WTC11 (cell line): ENCODE results near the gene SPATA3. TPM values are rescaled to one million over a fixed set of nuclear protein-coding genes. Genes with fewer than 3 reads are reported as not detected.

Experiments used
- ATAC-seq: fragments of 200-7000 bp; cut with Tn5 transposase; 2 replicates; pipeline ENCODE4 v1.10.0; 2021; ENCODE audit warnings: mild to moderate bottlenecking, moderate library complexity
- CTCF ChIA-PET: fragments of 300-600 bp; sonication (Branson Sonifier 250); formaldehyde crosslinking; loops from one replicate; lab custom pipeline; 2021; ENCODE audit warnings: antibody characterized with exemption; lab: Charles Lee
- POLR2A ChIA-PET: fragments of 350-600 bp; sonication (Branson Sonifier 250); formaldehyde crosslinking; loops from one replicate; lab custom pipeline; 2021; ENCODE audit warnings: antibody characterized with exemption; lab: Charles Lee
- DNase-seq: peaks from one replicate; pipeline ENCODE4 v3.0.0; 2021; ENCODE audit warnings: low spot score
- H3K27ac Mint-ChIP-seq: 2 replicates; pipeline ENCODE4 v1.8.0; 2021; ENCODE audit warnings: mixed read lengths
- H3K27me3 Mint-ChIP-seq: 2 replicates; pipeline ENCODE4 v1.8.0; 2021; ENCODE audit warnings: low read depth, mild to moderate bottlenecking, moderate library complexity, mixed read lengths
- H3K36me3 Mint-ChIP-seq: 2 replicates; pipeline ENCODE4 v1.8.0; 2021; ENCODE audit warnings: mixed read lengths
- H3K4me1 Mint-ChIP-seq: 2 replicates; pipeline ENCODE4 v1.8.0; 2022; ENCODE audit warnings: mixed read lengths
- H3K4me3 Mint-ChIP-seq: 2 replicates; pipeline ENCODE4 v1.8.0; 2021; ENCODE audit warnings: mild to moderate bottlenecking, moderate library complexity, mixed read lengths
- H3K9me3 Mint-ChIP-seq: 2 replicates; pipeline ENCODE4 v1.8.0; 2021; ENCODE audit warnings: mixed read lengths
- CTCF ChIP-seq: fragments of 200-600 bp; IDR thresholded peaks from 2 replicates; pipeline ENCODE4 v1.8.0; 2022; ENCODE audit warnings: antibody characterized with exemption
- E2F4 ChIP-seq: sonication (generic); formaldehyde crosslinking; IDR thresholded peaks from 2 replicates; pipeline ENCODE4 v1.8.1; 2022; ENCODE audit warnings: low read depth, mild to moderate bottlenecking, moderate library complexity, missing genetic modification reagents, borderline replicate concordance
- GABPB1 ChIP-seq: sonication (generic); formaldehyde crosslinking; IDR thresholded peaks from 2 replicates; pipeline ENCODE4 v1.8.1; 2023; ENCODE audit warnings: mild to moderate bottlenecking, missing genetic modification reagents
- GTF2I ChIP-seq: fragments of 250-450 bp; sonication (Bioruptor Pico); conservative IDR thresholded peaks from 2 replicates; pipeline ENCODE4 v1.4.0; 2021; ENCODE audit warnings: mild to moderate bottlenecking
- IRF2 ChIP-seq: sonication (generic); formaldehyde crosslinking; IDR thresholded peaks from 2 replicates; pipeline ENCODE4 v1.8.0; 2022; ENCODE audit warnings: low read depth, missing genetic modification reagents, borderline replicate concordance
- MXD4 ChIP-seq: fragments of 250-450 bp; sonication (Bioruptor Pico); IDR thresholded peaks from 2 replicates; pipeline ENCODE4 v1.8.0; 2021; ENCODE audit warnings: mild to moderate bottlenecking, moderate library complexity, borderline replicate concordance
- SMAD3 ChIP-seq: sonication (generic); formaldehyde crosslinking; IDR thresholded peaks from 2 replicates; pipeline ENCODE4 v1.8.0; 2022; ENCODE audit warnings: missing genetic modification reagents, mild to moderate bottlenecking, borderline replicate concordance
- USF2 ChIP-seq: sonication (generic); formaldehyde crosslinking; IDR thresholded peaks from 2 replicates; pipeline ENCODE4 v1.8.1; 2023; ENCODE audit warnings: mild to moderate bottlenecking, missing genetic modification reagents, moderate library complexity
- ZNF281 ChIP-seq: sonication (generic); formaldehyde crosslinking; IDR thresholded peaks from 2 replicates; pipeline ENCODE4 v1.8.0; 2023; ENCODE audit warnings: mild to moderate bottlenecking, missing genetic modification reagents
- ZNF423 ChIP-seq: fragments of 250-450 bp; sonication (Bioruptor Pico); IDR thresholded peaks from 2 replicates; pipeline ENCODE4 v2.1.2; 2022; ENCODE audit warnings: mild to moderate bottlenecking, moderate library complexity
- total RNA-seq: library from RNA; stranded (reverse); gene quantifications from 3 replicates; pipeline ENCODE4 v1.2.3, GENCODE V29; 2021
- TF ChIP-seq, protein P1 (sequence below): sonication (generic); formaldehyde crosslinking; IDR thresholded peaks from 2 replicates; pipeline ENCODE4 v1.8.1; 2023; ENCODE audit warnings: mild to moderate bottlenecking, missing genetic modification reagents
- TF ChIP-seq, protein P2 (sequence below): sonication (generic); formaldehyde crosslinking; IDR thresholded peaks from 2 replicates; pipeline ENCODE4 v1.8.1; 2022; ENCODE audit warnings: mild to moderate bottlenecking, missing genetic modification reagents, moderate library complexity, borderline replicate concordance
- TF ChIP-seq, protein P3 (sequence below): fragments of 250-450 bp; sonication (Bioruptor Pico); IDR thresholded peaks from 2 replicates; pipeline ENCODE4 v1.9.0; 2021; ENCODE audit warnings: mild to moderate bottlenecking, borderline replicate concordance

The SPATA3 gene
- total RNA-seq, 1 experiment from 2014 or later = not detected

DNA sequence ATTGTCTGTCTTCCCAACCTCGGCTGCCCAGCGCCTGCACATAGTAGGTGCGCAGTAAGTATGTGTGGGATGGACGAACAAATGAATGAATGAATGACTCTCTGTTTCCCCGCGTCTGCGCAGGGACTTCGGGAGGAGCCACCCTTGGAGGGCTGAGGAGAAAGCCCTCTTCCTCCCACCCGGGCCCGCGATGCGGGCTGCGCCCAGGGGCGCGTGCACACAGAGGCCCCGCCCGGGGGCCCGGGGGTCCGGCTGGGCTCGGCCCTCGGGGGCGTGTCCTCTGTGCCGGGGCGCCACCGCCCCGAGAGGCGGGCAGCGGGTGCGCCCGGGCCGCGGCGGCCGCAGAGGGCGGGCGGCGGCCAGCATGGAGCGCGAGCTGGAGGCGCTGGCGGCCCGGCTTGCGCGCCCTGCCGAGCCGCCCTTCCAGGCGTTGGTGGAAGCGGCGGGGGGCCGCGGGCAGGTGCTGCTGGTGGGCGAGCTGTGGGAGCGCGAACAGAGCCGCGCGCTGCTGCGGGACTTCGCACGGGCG lies 41.3 kb downstream of the SPATA3 start, which contains the start of gene C2orf72 (continued):
- TF ChIP-seq USF2 (CRISPR knock-in tag) (0 out of 2 replicates have a peak, but pooled peaks have one; percentile 8), CTCF (no peak)
- TF ChIP-seq, protein P1, sequence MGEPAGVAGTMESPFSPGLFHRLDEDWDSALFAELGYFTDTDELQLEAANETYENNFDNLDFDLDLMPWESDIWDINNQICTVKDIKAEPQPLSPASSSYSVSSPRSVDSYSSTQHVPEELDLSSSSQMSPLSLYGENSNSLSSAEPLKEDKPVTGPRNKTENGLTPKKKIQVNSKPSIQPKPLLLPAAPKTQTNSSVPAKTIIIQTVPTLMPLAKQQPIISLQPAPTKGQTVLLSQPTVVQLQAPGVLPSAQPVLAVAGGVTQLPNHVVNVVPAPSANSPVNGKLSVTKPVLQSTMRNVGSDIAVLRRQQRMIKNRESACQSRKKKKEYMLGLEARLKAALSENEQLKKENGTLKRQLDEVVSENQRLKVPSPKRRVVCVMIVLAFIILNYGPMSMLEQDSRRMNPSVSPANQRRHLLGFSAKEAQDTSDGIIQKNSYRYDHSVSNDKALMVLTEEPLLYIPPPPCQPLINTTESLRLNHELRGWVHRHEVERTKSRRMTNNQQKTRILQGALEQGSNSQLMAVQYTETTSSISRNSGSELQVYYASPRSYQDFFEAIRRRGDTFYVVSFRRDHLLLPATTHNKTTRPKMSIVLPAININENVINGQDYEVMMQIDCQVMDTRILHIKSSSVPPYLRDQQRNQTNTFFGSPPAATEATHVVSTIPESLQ (CRISPR knock-in tag) = no peak

GRCh38 chr2:231037731-231038482 lies 42.0 kb downstream of the SPATA3 start:
- ATAC-seq = peak; percentile 59
- H3K27me3 Mint-ChIP-seq = peaks cover 77% of the 10 kb centered on the region
- peak overlapping the region; percentile 69 for H3K4me3 Mint-ChIP-seq
- no peak overlapping the region for H3K27ac Mint-ChIP-seq
- TF ChIP-seq E2F4 (CRISPR knock-in tag) (no peak), ZNF423 (CRISPR knock-in tag) (peak; percentile 57), GABPB1 (CRISPR knock-in tag) (peak; percentile 15; the same call in 1 of the 2 replicates)
- TF ChIP-seq, all 79 proteins: peak for 2
- ChIA-PET CTCF (interaction anchor here (1.0 to 3.7 kb wide), 3 partner anchors 15 to 176 kb away, joined by 3 to 23 read pairs (median 5); no protein-coding TSS in a partner anchor), POLR2A (no interaction called here)
- peak; percentile 35 for DNase-seq
- no peaks in the 10 kb centered on the region for H3K36me3 Mint-ChIP-seq
- H3K4me1 Mint-ChIP-seq = peaks cover 11% of the 10 kb centered on the region
- no peaks in the 10 kb centered on the region for H3K9me3 Mint-ChIP-seq

DNA sequence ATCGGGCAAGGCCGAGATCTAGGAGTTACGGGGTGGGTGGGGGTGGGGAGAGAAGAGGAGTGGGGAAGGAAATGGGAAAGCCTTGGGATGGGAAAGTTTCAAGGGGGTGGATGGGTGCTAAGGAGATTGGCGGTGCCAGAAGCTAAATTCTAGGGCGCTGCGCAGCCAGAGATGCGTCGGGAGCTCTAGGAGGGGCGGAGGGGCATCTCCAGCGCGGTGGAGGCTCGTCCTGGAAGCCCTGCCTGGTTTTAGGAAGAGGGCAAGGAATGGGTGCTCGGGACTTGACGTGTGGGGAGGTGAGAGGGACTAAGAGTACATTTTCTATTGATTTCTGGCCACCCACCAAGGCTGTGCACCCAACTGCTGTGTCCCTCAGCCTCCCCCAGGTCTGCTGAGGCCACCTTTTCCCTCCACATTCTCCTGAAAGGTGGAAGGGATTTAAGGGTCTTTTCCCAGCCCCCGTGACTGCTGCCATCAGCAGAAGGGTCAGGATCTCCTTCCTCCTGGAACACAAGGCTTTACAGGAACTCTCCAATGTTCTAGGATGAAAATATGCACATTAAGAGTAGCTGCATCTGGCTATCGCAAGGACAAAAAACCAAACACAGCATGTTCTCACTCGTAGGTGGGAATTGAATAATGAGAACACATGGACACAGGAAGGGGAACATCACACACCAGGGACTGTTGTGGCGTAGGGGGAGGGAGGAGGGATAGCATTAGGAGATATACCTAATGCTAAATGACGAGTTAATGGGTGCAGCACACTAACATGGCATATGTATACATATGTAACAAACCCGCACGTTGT lies 42.8 kb downstream of the SPATA3 start:
- Mint-ChIP-seq H3K9me3 (no peaks in the 10 kb centered on the region), H3K36me3 (no peaks in the 10 kb centered on the region), H3K4me1 (peaks cover 11% of the 10 kb centered on the region), H3K27me3 (peaks cover 69% of the 10 kb centered on the region), H3K27ac (no peak overlapping the region), H3K4me3 (peak overlapping the region; percentile 69)
- CTCF ChIA-PET = interaction anchor here (1.0 to 3.7 kb wide), 4 partner anchors 14 to 177 kb away, joined by 3 to 23 read pairs (median 4); no protein-coding TSS in a partner anchor
- peak; percentile 12; the same call in 1 of the 2 replicates for ATAC-seq
- POLR2A ChIA-PET = no interaction called here
- no peak for DNase-seq
- TF ChIP-seq SMAD3 (CRISPR knock-in tag) = no peak
- no peak for TF ChIP-seq GTF2I (CRISPR knock-in tag)
- no peak for TF ChIP-seq IRF2 (CRISPR knock-in tag)
- TF ChIP-seq, protein P2, sequence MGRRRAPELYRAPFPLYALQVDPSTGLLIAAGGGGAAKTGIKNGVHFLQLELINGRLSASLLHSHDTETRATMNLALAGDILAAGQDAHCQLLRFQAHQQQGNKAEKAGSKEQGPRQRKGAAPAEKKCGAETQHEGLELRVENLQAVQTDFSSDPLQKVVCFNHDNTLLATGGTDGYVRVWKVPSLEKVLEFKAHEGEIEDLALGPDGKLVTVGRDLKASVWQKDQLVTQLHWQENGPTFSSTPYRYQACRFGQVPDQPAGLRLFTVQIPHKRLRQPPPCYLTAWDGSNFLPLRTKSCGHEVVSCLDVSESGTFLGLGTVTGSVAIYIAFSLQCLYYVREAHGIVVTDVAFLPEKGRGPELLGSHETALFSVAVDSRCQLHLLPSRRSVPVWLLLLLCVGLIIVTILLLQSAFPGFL (CRISPR knock-in tag) = no peak
- no peak for TF ChIP-seq ZNF281 (CRISPR knock-in tag)
- TF ChIP-seq, protein P3, sequence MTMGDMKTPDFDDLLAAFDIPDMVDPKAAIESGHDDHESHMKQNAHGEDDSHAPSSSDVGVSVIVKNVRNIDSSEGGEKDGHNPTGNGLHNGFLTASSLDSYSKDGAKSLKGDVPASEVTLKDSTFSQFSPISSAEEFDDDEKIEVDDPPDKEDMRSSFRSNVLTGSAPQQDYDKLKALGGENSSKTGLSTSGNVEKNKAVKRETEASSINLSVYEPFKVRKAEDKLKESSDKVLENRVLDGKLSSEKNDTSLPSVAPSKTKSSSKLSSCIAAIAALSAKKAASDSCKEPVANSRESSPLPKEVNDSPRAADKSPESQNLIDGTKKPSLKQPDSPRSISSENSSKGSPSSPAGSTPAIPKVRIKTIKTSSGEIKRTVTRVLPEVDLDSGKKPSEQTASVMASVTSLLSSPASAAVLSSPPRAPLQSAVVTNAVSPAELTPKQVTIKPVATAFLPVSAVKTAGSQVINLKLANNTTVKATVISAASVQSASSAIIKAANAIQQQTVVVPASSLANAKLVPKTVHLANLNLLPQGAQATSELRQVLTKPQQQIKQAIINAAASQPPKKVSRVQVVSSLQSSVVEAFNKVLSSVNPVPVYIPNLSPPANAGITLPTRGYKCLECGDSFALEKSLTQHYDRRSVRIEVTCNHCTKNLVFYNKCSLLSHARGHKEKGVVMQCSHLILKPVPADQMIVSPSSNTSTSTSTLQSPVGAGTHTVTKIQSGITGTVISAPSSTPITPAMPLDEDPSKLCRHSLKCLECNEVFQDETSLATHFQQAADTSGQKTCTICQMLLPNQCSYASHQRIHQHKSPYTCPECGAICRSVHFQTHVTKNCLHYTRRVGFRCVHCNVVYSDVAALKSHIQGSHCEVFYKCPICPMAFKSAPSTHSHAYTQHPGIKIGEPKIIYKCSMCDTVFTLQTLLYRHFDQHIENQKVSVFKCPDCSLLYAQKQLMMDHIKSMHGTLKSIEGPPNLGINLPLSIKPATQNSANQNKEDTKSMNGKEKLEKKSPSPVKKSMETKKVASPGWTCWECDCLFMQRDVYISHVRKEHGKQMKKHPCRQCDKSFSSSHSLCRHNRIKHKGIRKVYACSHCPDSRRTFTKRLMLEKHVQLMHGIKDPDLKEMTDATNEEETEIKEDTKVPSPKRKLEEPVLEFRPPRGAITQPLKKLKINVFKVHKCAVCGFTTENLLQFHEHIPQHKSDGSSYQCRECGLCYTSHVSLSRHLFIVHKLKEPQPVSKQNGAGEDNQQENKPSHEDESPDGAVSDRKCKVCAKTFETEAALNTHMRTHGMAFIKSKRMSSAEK = no peak
- TF ChIP-seq MXD4 (CRISPR knock-in tag) = no peak
